K562 (cell line): ENCODE measurements around the gene EIF4E2. TPM values are rescaled to one million over a fixed set of nuclear protein-coding genes. Genes with fewer than 3 reads are reported as not detected.
"Not testable (repeated sequence)": the region's sequence is repeated elsewhere in the genome, so short reads cannot be mapped to it uniquely, and the experiment has no call there.

Source experiments
- ATAC-seq: fragments of 200-7000 bp; cut with Tn5 transposase; 3 replicates; pipeline ENCODE4 v1.9.1; 2020; ENCODE audit warnings: moderate library complexity
- BruUV-seq: library from RNA; stranded (reverse); fragments of 400-500 nt; replicated peaks from 2 replicates; lab custom pipeline; 2021; lab: Mats Ljungman, UMichigan
- CTCF ChIA-PET: fragments of 300-600 bp; formaldehyde crosslinking; extraction: SDS; loops from one replicate; lab custom pipeline; 2021; ENCODE audit warnings: low intra/inter-chr PET ratio; lab: Yijun Ruan, JAX
- POLR2A ChIA-PET: fragments of 300-600, 350-650 bp; sonication (Branson Sonifier 250); formaldehyde crosslinking; extraction: SDS; loops from one replicate; lab custom pipeline; 2021; ENCODE audit warnings: antibody characterized with exemption, inconsistent platforms; lab: Yijun Ruan, JAX
- DNase-seq, 4 experiments: peaks; one replicate each; pipeline versions ENCODE4 v3.0.0 to v3.0.0-alpha.2; 2011 to 2018; ENCODE audit warnings: low spot score in 3 of 4, mixed read lengths in 3 of 4; ENCODE audit errors: extremely low read depth in 1 of 4
- FAIRE-seq: peaks from 2 replicates; lab custom pipeline; 2011; peaks lifted over from hg19 to GRCh38; lab: Jason Lieb, UNC
- H2AFZ ChIP-seq: 2 replicates; pipeline ENCODE4 v1.6.0; 2011; ENCODE audit warnings: low read depth, low read length, control low read depth, inconsistent platforms
- H3K27ac ChIP-seq: fragments of 200-600 bp; 3 replicates; pipeline ENCODE4 v1.8.0; 2011; ENCODE audit warnings: low read depth, mild to moderate bottlenecking, control low read depth, inconsistent platforms, low read length, moderate library complexity, mixed read lengths; ENCODE audit errors: extremely low read depth
- H3K27me3 ChIP-seq, 2 experiments: fragments of 300-600 bp in 1 of 2; 2 replicates in 1 of 2; 3 replicates in 1 of 2; pipeline versions ENCODE4 v1.6.0 to v1.8.0; 2011; ENCODE audit warnings: inconsistent platforms in 2 of 2, low read length in 2 of 2, mild to moderate bottlenecking in 1 of 2, mixed read lengths in 1 of 2, moderate library complexity in 1 of 2; ENCODE audit not compliant: control insufficient read depth in 2 of 2, insufficient read depth in 2 of 2
- H3K36me3 ChIP-seq: fragments of 300-600 bp; 3 replicates; pipeline ENCODE4 v1.8.0; 2011; ENCODE audit warnings: mild to moderate bottlenecking, low read length, inconsistent platforms; ENCODE audit not compliant: control insufficient read depth, insufficient read depth
- H3K4me1 ChIP-seq, 2 experiments: fragments of 200-600 bp in 1 of 2; replicated peaks in 1 of 2; 2 replicates in 1 of 2; 3 replicates in 1 of 2; pipeline versions ENCODE4 v1.5.1 to v1.8.0; 2011; ENCODE audit warnings: inconsistent platforms in 2 of 2, low read length in 2 of 2, mild to moderate bottlenecking in 1 of 2, mixed read lengths in 1 of 2, moderate library complexity in 1 of 2; ENCODE audit not compliant: control insufficient read depth in 2 of 2, insufficient read depth in 2 of 2
- H3K4me2 ChIP-seq: 2 replicates; pipeline ENCODE4 v1.6.1; 2011; ENCODE audit warnings: low read length, control low read depth, inconsistent platforms, mixed read lengths; ENCODE audit not compliant: insufficient read depth
- H3K4me3 ChIP-seq: fragments of 200-600 bp; sonication (generic), shearing (Covaris generic); 2 replicates; pipeline ENCODE4 v1.5.1; 2016; ENCODE audit warnings: control low read depth, inconsistent platforms
- H3K79me2 ChIP-seq: fragments of 200-600 bp; 3 replicates; pipeline ENCODE4 v1.8.0; 2011; ENCODE audit warnings: low read length, inconsistent platforms; ENCODE audit not compliant: control insufficient read depth, insufficient read depth
- H3K9ac ChIP-seq, 2 experiments: 2 replicates each; pipeline versions ENCODE4 v1.6.0 to v1.6.1; 2011; ENCODE audit warnings: low read depth in 2 of 2, low read length in 2 of 2, control low read depth in 1 of 2, inconsistent platforms in 1 of 2, mild to moderate bottlenecking in 1 of 2, mixed read lengths in 1 of 2; ENCODE audit not compliant: insufficient read depth in 1 of 2
- H3K9me1 ChIP-seq: one replicate; pipeline ENCODE4 v1.6.0; 2011; ENCODE audit warnings: inconsistent platforms, mild to moderate bottlenecking, low read length, moderate library complexity; ENCODE audit not compliant: control insufficient read depth, insufficient read depth
- H3K9me3 ChIP-seq: replicated peaks from 2 replicates; pipeline ENCODE4 v1.5.1; 2011; ENCODE audit warnings: low read depth, low read length, inconsistent platforms; ENCODE audit not compliant: control insufficient read depth, insufficient read depth
- H4K20me1 ChIP-seq: replicated peaks from 2 replicates; pipeline ENCODE4 v1.6.1; 2011; ENCODE audit warnings: low read length, inconsistent platforms, mixed read lengths; ENCODE audit not compliant: control insufficient read depth, insufficient read depth
- ARID3A ChIP-seq: IDR thresholded peaks from 2 replicates; pipeline ENCODE4 v1.6.1; 2012; ENCODE audit warnings: low read depth, low read length, improper control_type of control experiment, borderline replicate concordance
- DIDO1 ChIP-seq: fragments of 450-650 bp; IDR thresholded peaks from 2 replicates; pipeline ENCODE4 v1.6.1; 2016; ENCODE audit warnings: low read depth, missing biosample characterization, missing genetic modification characterization
- WGBS: fragments of 100-300 bp; shearing (Covaris generic); methylation state at CpG from one replicate; pipeline ENCODE4 v1.1.6; 2016; ENCODE audit warnings: low coverage, mixed read lengths; ENCODE audit not compliant: insufficient coverage; ENCODE audit errors: missing lambda C conversion rate; 5-methylcytosine and 5-hydroxymethylcytosine counted together
- in situ Hi-C: fragments of 300-500 bp; cut with MboI; formaldehyde crosslinking; loops from 4 replicates; pipeline ENCODE4 v1.15.0; 2018; ENCODE audit warnings: inconsistent platforms, mixed read lengths
- intact Hi-C: fragments of 100-400 bp; cut with micrococcal nuclease; formaldehyde crosslinking; loops from 2 replicates; pipeline ENCODE4 v1.14.2; 2022
- polyA plus RNA-seq, 8 experiments: library from polyadenylated mRNA; depleted of rRNA in 4 of 8; stranded (reverse) in 5 of 8; unstranded in 3 of 8; fragments of >200 nt; fragmentation: Nextera tagmentation in 2 of 8; fragmentation: Illumina TruSeq in 1 of 8; extraction: Ambion mirVana in 2 of 8; extraction: Trizol in 1 of 8; gene quantifications; 2 replicates each; pipeline versions ENCODE4 v1.2.1 to v1.2.3, GENCODE V29; 2011 to 2014; ENCODE audit warnings: inconsistent platforms in 1 of 8, missing spikeins in 1 of 8
- total RNA-seq, 7 experiments: library from RNA; depleted of rRNA in 6 of 7; stranded (reverse); fragments of >200 nt in 6 of 7; fragmentation: Illumina TruSeq in 2 of 7; extraction: Trizol in 2 of 7; gene quantifications; 2 replicates each; pipeline versions ENCODE4 v1.2.1 to v1.2.3, GENCODE V29; 2011 to 2021; ENCODE audit warnings: low replicate concordance in 1 of 7

Gene EIF4E2
- total and polyA plus RNA-seq, 9 of the 15 experiments (the other 6 are each of a cell fraction or from before 2014, with no cell fraction given) = 33.9 to 169 (median 77.5) TPM

DNA sequence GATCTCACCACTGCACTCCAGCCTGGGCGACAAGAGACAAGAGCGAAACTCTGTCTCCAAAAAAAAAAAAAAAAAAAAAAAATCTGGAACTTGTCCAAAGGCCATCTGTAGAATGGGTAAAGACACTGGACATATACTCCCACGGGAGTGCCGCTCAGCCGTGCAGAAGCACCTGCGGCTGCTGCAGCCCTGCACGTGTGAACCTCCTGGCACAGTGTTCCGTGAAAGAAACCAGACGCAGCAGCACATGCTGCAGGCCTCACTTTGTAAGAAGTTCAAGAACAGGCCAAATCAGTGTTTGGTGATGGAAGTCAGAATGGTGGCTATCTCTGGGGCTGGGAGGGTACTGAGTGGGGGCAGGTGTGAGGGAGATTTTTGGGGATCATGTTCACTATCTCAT, 18.1 kb upstream of the EIF4E2 start (continued):
- no peak for TF ChIP-seq ARID3A
- TF ChIP-seq DIDO1 = no peak

- ATAC-seq, H3K79me2 ChIP-seq, intact Hi-C loops, H3K27ac ChIP-seq, H2AFZ ChIP-seq, H3K4me1 ChIP-seq, BruUV-seq, H3K9me1 ChIP-seq, H3K4me2 ChIP-seq, DNase-seq, H3K9ac ChIP-seq, POLR2A ChIA-PET, CTCF ChIA-PET, H3K9me3 ChIP-seq, FAIRE-seq, H3K36me3 ChIP-seq, H4K20me1 ChIP-seq, in situ Hi-C loops, H3K4me3 ChIP-seq: not testable (repeated sequence)
- peaks cover 0 to 21% of the 10 kb centered on the region in 2 experiments; a peak in 2 of 5 replicates for H3K27me3 ChIP-seq
- whole genome bisulfite sequencing = 0% methylated on average over 1 of the region's 7 CpGs
These were observed 17.7 kb upstream of the EIF4E2 start for GRCh38 chr2:232532821-232533220.
